ENCODE measurements around the gene PAPLN. TPM values are rescaled to one million over a fixed set of nuclear protein-coding genes. Genes with fewer than 3 reads are reported as not detected.

Gene PAPLN
- total and polyA plus RNA-seq, 2 experiments from 2014 or later: 7.6 to 13.4 TPM

DNA sequence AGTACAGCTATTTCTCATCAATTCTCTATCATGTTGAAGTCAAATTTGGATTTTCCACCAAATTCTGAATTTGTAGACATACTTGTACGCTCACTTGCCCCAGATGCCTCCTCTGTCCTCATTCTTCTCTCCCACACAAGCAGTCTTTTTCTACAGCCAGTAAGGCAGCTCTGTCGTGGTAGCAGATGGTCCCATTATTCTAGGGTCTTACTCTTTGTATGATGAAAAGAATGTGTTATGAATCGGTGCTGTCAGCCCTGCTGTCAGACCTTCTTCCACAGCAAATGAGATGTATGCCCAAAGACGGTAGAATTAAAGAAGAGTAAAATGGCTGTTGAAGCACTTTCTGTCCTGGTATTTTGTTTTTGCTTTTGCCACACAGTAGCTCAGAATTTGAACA, 17.2 kb upstream of the PAPLN start:
- Histone ChIP-seq H3K36me3 (replicated peaks; ENCODE audit: insufficient read depth, low read depth) (peaks cover 3% of the 10 kb centered on the region), H3K9me2 (replicated peaks; ENCODE audit: insufficient read depth) (no peaks in the 10 kb centered on the region)
- TF ChIP-seq EZH2phosphoT487 (IDR thresholded peaks at IDR 0.05; ENCODE audit: low read depth, severe bottlenecking, unreplicated experiment) (no peak), EZH2 (IDR thresholded peaks at IDR 0.05; ENCODE audit: borderline replicate concordance) (no peak)
- TF ChIP-seq, protein P1, sequence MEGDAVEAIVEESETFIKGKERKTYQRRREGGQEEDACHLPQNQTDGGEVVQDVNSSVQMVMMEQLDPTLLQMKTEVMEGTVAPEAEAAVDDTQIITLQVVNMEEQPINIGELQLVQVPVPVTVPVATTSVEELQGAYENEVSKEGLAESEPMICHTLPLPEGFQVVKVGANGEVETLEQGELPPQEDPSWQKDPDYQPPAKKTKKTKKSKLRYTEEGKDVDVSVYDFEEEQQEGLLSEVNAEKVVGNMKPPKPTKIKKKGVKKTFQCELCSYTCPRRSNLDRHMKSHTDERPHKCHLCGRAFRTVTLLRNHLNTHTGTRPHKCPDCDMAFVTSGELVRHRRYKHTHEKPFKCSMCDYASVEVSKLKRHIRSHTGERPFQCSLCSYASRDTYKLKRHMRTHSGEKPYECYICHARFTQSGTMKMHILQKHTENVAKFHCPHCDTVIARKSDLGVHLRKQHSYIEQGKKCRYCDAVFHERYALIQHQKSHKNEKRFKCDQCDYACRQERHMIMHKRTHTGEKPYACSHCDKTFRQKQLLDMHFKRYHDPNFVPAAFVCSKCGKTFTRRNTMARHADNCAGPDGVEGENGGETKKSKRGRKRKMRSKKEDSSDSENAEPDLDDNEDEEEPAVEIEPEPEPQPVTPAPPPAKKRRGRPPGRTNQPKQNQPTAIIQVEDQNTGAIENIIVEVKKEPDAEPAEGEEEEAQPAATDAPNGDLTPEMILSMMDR (IDR thresholded peaks at IDR 0.05; ENCODE audit: poor library complexity): no peak

GRCh38 chr14:73220634-73221033, 16.7 kb upstream of the PAPLN start:
- Histone ChIP-seq H3K9me3 (ENCODE audit: low read depth) (no peaks in the 10 kb centered on the region), H3K9me2 (replicated peaks; ENCODE audit: insufficient read depth) (no peaks in the 10 kb centered on the region), H3K79me2 (no peaks in the 10 kb centered on the region), H3K4me2 (no peak overlapping the region), H3K27ac (no peak overlapping the region), H3K4me1 (ENCODE audit: insufficient read depth) (peaks cover 4% of the 10 kb centered on the region), H3K36me3 (replicated peaks; ENCODE audit: insufficient read depth, low read depth) (peaks cover 3% of the 10 kb centered on the region), H3K4me3 (no peak overlapping the region), H4K20me1 (ENCODE audit: insufficient read depth, poor library complexity, severe bottlenecking) (no peaks in the 10 kb centered on the region), H2AFZ (no peak overlapping the region), H3K27me3 (no peaks in the 10 kb centered on the region)
- no peak for TF ChIP-seq EZH2 (IDR thresholded peaks at IDR 0.05; ENCODE audit: borderline replicate concordance)
- over 99% methylated on average over 5 of the region's 5 CpGs for WGBS (ENCODE audit: low lambda C conversion rate, missing lambda C conversion rate)
- no peak for DNase-seq (ENCODE audit: low spot score)

More for the DNA sequence above, 17.2 kb upstream of the PAPLN start:
- DNase-seq (ENCODE audit: low spot score): no peak
- no peaks in the 10 kb centered on the region for H4K20me1 ChIP-seq (ENCODE audit: insufficient read depth, poor library complexity, severe bottlenecking)
- no peaks in the 10 kb centered on the region for H3K9me3 ChIP-seq (ENCODE audit: low read depth)
- 97% methylated on average over 4 of the region's 4 CpGs for WGBS (ENCODE audit: low lambda C conversion rate, missing lambda C conversion rate)
- H3K27me3 ChIP-seq: no peaks in the 10 kb centered on the region
- H3K4me3 ChIP-seq: no peak overlapping the region
- H2AFZ ChIP-seq: no peak overlapping the region
- no peak overlapping the region for H3K4me2 ChIP-seq
- no peak overlapping the region for H3K27ac ChIP-seq
- peaks cover 4% of the 10 kb centered on the region for H3K4me1 ChIP-seq (ENCODE audit: insufficient read depth)
- no peaks in the 10 kb centered on the region for H3K79me2 ChIP-seq

- Histone ChIP-seq H3K4me3 (no peak overlapping the region), H4K20me1 (ENCODE audit: insufficient read depth, poor library complexity, severe bottlenecking) (no peaks in the 10 kb centered on the region), H3K4me2 (no peak overlapping the region), H3K36me3 (replicated peaks; ENCODE audit: insufficient read depth, low read depth) (peaks cover 3% of the 10 kb centered on the region), H3K9me3 (ENCODE audit: low read depth) (no peaks in the 10 kb centered on the region), H2AFZ (no peak overlapping the region), H3K27me3 (no peaks in the 10 kb centered on the region), H3K4me1 (ENCODE audit: insufficient read depth) (peaks cover 4% of the 10 kb centered on the region), H3K9me2 (replicated peaks; ENCODE audit: insufficient read depth) (no peaks in the 10 kb centered on the region), H3K79me2 (no peaks in the 10 kb centered on the region), H3K27ac (no peak overlapping the region)
- DNase-seq (ENCODE audit: low spot score): no peak
- TF ChIP-seq EZH2 (IDR thresholded peaks at IDR 0.05; ENCODE audit: borderline replicate concordance): no peak
- no peak for TF ChIP-seq EZH2phosphoT487 (IDR thresholded peaks at IDR 0.05; ENCODE audit: low read depth, severe bottlenecking, unreplicated experiment)
- TF ChIP-seq, protein P1 (IDR thresholded peaks at IDR 0.05; ENCODE audit: poor library complexity): no peak
- 87% methylated on average over 2 of the region's 2 CpGs for WGBS (ENCODE audit: low lambda C conversion rate, missing lambda C conversion rate)
These were observed 15.4 kb upstream of the PAPLN start for GRCh38 chr14:73221945-73222344.

DNA sequence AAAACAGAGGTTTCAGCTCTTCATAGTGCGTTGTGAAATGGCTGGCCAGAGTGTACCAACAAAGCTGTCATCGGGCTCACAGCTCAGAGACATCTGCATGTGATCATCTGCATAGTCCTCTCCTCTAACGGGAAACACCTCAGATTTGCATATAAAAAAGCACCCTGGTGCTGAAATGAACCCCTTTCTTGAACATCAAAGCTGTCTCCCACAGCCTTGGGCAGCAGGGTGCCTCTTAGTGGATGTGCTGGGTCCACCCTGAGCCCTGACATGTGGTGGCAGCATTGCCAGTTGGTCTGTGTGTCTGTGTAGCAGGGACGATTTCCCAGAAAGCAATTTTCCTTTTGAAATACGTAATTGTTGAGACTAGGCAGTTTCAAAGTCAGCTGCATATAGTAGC, 14.3 kb upstream of the PAPLN start:
- H3K4me2 ChIP-seq: no peak overlapping the region
- H3K79me2 ChIP-seq: no peaks in the 10 kb centered on the region
- no peak overlapping the region for H2AFZ ChIP-seq
- no peak overlapping the region for H3K4me3 ChIP-seq
- no peak for DNase-seq (ENCODE audit: low spot score)
- no peaks in the 10 kb centered on the region for H3K36me3 ChIP-seq (replicated peaks; ENCODE audit: insufficient read depth, low read depth)
- H3K9me3 ChIP-seq (ENCODE audit: low read depth): no peaks in the 10 kb centered on the region
- H3K9me2 ChIP-seq (replicated peaks; ENCODE audit: insufficient read depth): no peaks in the 10 kb centered on the region
- H3K27me3 ChIP-seq: no peaks in the 10 kb centered on the region
- no peak overlapping the region for H3K27ac ChIP-seq
- peaks cover 10% of the 10 kb centered on the region for H3K4me1 ChIP-seq (ENCODE audit: insufficient read depth)
- WGBS (ENCODE audit: low lambda C conversion rate, missing lambda C conversion rate): 61% methylated on average over 5 of the region's 5 CpGs
- H4K20me1 ChIP-seq (ENCODE audit: insufficient read depth, poor library complexity, severe bottlenecking): no peaks in the 10 kb centered on the region
- TF ChIP-seq EZH2phosphoT487 (IDR thresholded peaks at IDR 0.05; ENCODE audit: low read depth, severe bottlenecking, unreplicated experiment) (no peak), EZH2 (IDR thresholded peaks at IDR 0.05; ENCODE audit: borderline replicate concordance) (no peak)
- TF ChIP-seq, protein P1 (IDR thresholded peaks at IDR 0.05; ENCODE audit: poor library complexity): no peak

All from hepatocyte (in vitro differentiated cells).